Measurements from ENCODE around the gene DLG5.

The DLG5 gene, protein sequence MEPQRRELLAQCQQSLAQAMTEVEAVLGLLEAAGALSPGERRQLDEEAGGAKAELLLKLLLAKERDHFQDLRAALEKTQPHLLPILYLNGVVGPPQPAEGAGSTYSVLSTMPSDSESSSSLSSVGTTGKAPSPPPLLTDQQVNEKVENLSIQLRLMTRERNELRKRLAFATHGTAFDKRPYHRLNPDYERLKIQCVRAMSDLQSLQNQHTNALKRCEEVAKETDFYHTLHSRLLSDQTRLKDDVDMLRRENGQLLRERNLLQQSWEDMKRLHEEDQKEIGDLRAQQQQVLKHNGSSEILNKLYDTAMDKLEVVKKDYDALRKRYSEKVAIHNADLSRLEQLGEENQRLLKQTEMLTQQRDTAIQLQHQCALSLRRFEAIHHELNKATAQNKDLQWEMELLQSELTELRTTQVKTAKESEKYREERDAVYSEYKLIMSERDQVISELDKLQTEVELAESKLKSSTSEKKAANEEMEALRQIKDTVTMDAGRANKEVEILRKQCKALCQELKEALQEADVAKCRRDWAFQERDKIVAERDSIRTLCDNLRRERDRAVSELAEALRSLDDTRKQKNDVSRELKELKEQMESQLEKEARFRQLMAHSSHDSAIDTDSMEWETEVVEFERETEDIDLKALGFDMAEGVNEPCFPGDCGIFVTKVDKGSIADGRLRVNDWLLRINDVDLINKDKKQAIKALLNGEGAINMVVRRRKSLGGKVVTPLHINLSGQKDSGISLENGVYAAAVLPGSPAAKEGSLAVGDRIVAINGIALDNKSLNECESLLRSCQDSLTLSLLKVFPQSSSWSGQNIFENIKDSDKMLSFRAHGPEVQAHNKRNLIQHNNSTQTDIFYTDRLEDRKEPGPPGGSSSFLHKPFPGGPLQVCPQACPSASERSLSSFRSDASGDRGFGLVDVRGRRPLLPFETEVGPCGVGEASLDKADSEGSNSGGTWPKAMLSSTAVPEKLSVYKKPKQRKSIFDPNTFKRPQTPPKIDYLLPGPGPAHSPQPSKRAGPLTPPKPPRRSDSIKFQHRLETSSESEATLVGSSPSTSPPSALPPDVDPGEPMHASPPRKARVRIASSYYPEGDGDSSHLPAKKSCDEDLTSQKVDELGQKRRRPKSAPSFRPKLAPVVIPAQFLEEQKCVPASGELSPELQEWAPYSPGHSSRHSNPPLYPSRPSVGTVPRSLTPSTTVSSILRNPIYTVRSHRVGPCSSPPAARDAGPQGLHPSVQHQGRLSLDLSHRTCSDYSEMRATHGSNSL (N-terminal part only)

DNA sequence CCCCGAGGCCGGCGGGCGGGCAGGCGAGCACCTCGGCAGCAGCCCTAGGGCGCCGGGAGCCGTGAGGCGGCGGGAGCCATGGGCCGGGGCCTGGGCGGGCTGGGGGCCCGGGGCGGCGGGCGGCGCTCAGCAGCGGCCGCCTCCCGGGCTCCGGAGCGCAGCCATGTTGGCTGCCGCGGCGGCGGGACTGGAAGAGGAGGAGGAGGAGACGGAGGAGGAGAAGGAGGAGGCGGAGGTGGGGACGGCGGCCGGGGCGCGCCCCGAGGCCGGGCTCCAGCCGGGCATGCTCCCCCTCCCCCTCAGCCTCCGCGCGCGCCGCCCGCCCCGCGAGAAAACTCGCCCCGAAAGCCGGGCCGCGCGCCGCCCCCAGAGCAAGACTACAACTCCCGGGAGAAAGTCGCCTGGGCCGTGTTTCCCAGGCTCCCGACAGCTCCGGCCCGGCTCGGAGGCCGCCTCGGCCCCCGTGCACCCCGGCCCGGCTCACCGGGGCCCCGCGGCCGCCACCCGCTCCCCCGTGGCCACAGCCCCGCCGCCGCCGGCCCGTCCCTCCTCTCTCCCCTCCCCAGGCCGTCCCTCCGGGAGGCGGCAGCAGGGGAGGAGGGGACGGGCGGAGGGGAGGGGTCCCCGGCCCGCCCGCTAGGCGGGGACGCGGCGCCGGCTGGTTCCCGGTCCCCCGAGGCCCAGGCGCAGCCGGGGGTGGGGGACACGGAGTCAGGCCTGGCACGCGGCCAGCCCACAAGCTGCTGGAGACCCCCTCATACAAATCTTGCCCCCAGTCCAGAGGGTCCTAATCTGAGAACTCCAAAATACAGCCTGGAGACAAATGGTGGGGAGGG, at the start of gene DLG5:
Gene DLG5 (minus strand): TSS at position 190 of the 836 bp plus-strand sequence. CDS start 235 bp downstream, outside the sequence.
- H3K36me3 ChIP-seq (ENCODE audit: insufficient read depth, low read length) = peaks cover 3% of the 10 kb centered on the region; the same call in 1 of the 2 replicates
- H3K27ac ChIP-seq (ENCODE audit: low read length) = peak within 1 kb of the TSS; percentile 58; the same call in 1 of the 2 replicates
- DNase-seq (peak; percentile 66), ATAC-seq (ENCODE audit: insufficient read depth, low read depth) (peak; percentile 78)
- peaks cover 31% of the 10 kb centered on the region for H3K4me1 ChIP-seq (ENCODE audit: insufficient read depth, low read length)
- H3K27me3 ChIP-seq (ENCODE audit: insufficient read depth, low read length, poor library complexity) = peaks cover 30% of the 10 kb centered on the region
- peaks cover 42% of the 10 kb centered on the region for H3K79me2 ChIP-seq (ENCODE audit: insufficient read depth, low read length)
- no peaks in the 10 kb centered on the region for H3K9me3 ChIP-seq (ENCODE audit: insufficient read depth, low read length, severe bottlenecking)
- H3K9ac ChIP-seq (ENCODE audit: low read depth, low read length) = peak within 1 kb of the TSS; percentile 76
- H3K4me2 ChIP-seq (ENCODE audit: insufficient read depth, low read length) = peak within 1 kb of the TSS; percentile 84
- H4K20me1 ChIP-seq (ENCODE audit: insufficient read depth, low read length) = peaks cover 18% of the 10 kb centered on the region
- no peak for TF ChIP-seq EZH2 (IDR thresholded peaks at IDR 0.05; ENCODE audit: borderline replicate concordance, low read depth, low read length, severe bottlenecking)
- TF ChIP-seq, protein P1, sequence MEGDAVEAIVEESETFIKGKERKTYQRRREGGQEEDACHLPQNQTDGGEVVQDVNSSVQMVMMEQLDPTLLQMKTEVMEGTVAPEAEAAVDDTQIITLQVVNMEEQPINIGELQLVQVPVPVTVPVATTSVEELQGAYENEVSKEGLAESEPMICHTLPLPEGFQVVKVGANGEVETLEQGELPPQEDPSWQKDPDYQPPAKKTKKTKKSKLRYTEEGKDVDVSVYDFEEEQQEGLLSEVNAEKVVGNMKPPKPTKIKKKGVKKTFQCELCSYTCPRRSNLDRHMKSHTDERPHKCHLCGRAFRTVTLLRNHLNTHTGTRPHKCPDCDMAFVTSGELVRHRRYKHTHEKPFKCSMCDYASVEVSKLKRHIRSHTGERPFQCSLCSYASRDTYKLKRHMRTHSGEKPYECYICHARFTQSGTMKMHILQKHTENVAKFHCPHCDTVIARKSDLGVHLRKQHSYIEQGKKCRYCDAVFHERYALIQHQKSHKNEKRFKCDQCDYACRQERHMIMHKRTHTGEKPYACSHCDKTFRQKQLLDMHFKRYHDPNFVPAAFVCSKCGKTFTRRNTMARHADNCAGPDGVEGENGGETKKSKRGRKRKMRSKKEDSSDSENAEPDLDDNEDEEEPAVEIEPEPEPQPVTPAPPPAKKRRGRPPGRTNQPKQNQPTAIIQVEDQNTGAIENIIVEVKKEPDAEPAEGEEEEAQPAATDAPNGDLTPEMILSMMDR (IDR thresholded peaks at IDR 0.05; ENCODE audit: borderline replicate concordance, extremely low read depth, low read length, poor library complexity, severe bottlenecking) = peak; percentile 23
- peak within 1 kb of the TSS; percentile 75 for H2AFZ ChIP-seq (ENCODE audit: low read depth, low read length)
- peak within 1 kb of the TSS; percentile 52 to 70 for H3K4me3 ChIP-seq (ENCODE audit: low read depth in 1 of 2, low read length in 2 of 2)

DNA sequence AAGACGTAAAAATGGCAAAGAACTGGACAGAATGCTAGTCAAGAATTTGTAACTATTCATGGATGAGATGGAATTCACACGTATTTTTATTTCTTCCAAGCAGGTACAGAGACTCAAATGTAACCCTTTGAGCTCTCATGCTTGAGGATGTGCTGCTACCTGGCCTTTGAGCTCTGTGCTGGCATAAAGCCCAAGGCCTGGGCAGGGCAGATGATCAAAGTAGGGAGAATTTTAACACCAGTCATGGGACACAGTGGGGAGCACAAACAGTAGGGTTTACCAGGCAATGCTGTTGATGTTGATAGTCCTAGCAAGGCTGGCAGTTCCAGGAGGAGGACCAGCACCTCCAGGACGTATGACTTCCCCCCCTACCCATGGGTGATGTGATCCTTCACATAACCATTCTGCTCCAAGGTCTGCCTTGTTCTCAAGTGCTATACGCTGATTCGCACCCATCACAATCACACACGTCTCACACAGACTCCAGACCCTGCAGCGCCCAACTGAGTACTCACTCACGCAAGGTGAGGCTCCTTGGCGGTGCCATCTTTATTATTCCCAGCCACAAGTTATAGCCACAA, 48.6 kb upstream of the DLG5 start:
- H3K4me3 ChIP-seq (ENCODE audit: low read depth in 1 of 2, low read length in 2 of 2) = no peak overlapping the region
- no peaks in the 10 kb centered on the region for H3K79me2 ChIP-seq (ENCODE audit: insufficient read depth, low read length)
- H3K27ac ChIP-seq (ENCODE audit: low read length) = no peak overlapping the region
- DNase-seq (no peak), ATAC-seq (ENCODE audit: insufficient read depth, low read depth) (no peak)
- H3K4me2 ChIP-seq (ENCODE audit: insufficient read depth, low read length) = no peak overlapping the region
- H4K20me1 ChIP-seq (ENCODE audit: insufficient read depth, low read length) = no peaks in the 10 kb centered on the region
- TF ChIP-seq, protein P1 (IDR thresholded peaks at IDR 0.05; ENCODE audit: borderline replicate concordance, extremely low read depth, low read length, poor library complexity, severe bottlenecking) = no peak
- no peak for TF ChIP-seq EZH2 (IDR thresholded peaks at IDR 0.05; ENCODE audit: borderline replicate concordance, low read depth, low read length, severe bottlenecking)
- H3K4me1 ChIP-seq (ENCODE audit: insufficient read depth, low read length) = peaks cover 9% of the 10 kb centered on the region
- no peak overlapping the region for H2AFZ ChIP-seq (ENCODE audit: low read depth, low read length)
- H3K9me3 ChIP-seq (ENCODE audit: insufficient read depth, low read length, severe bottlenecking) = no peaks in the 10 kb centered on the region
- no peak overlapping the region for H3K9ac ChIP-seq (ENCODE audit: low read depth, low read length)
- peaks cover 44% of the 10 kb centered on the region for H3K36me3 ChIP-seq (ENCODE audit: insufficient read depth, low read length)
- no peaks in the 10 kb centered on the region for H3K27me3 ChIP-seq (ENCODE audit: insufficient read depth, low read length, poor library complexity)
